GM10248 (cell line): ENCODE data around the gene UBA7.

Experiments used
- CTCF ChIA-PET: fragments of 300-600 bp; sonication (Branson Sonifier 250); formaldehyde crosslinking; extraction: SDS; loops from one replicate; lab custom pipeline; 2021; ENCODE audit warnings: antibody characterized with exemption; lab: Yijun Ruan, JAX
- POLR2A ChIA-PET: fragments of 350-650 bp; sonication (Branson Sonifier 250); formaldehyde crosslinking; extraction: SDS; loops from one replicate; lab custom pipeline; 2020; ENCODE audit warnings: antibody characterized with exemption; lab: Yijun Ruan, JAX
- DNase-seq: peaks from one replicate; pipeline ENCODE4 v3.0.0; 2012; ENCODE audit errors: extremely low spot score
- TF ChIP-seq, protein P1 (sequence below): IDR thresholded peaks from 2 replicates; pipeline ENCODE4 v1.5.1; 2012; ENCODE audit warnings: mild to moderate bottlenecking, low read depth; ENCODE audit errors: extremely low read depth, missing control alignments, control extremely low read depth

Gene UBA7

DNA sequence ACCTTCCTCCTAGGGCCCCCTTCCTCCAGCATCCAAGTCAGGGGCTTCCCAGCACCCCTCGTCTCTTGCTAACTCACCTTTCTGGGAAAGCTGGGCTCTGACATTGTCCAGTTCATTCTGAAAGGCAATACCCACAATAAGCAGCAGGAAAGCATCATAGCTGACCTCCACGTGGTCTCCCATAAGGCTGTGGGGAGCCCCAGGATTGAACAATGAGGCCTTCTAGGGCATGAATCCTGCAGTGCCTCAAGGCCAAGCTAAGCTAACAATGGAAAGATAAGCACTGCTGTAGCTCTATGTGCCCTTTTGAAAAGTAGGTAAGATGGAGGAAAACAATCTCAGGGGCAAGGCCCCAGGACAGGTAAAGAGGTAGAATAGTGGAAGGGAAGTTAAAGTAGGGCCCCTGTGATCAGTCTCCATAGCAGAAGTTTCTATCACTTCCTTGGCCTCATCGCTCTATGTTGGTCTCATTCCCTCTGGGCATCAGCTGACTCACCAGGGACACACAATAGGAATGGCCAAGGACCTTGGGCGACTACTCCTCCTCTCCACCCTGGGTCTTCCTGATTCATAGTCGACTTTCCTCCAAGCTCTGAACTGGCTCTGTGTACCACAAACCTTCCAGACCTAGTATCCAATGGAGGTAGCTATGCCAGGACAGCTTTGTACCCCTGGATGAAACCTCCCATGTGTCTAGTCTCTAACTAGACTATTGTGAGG lies 30.9 kb upstream of the UBA7 start:
- ChIA-PET POLR2A (interaction anchor here (0.5 to 0.6 kb wide), 2 partner anchors 86 to 390 kb away, joined by 3 to 7 read pairs; no protein-coding TSS in a partner anchor), CTCF (interaction anchor here (1.0 to 29.3 kb wide), 6 partner anchors 9 to 305 kb away, joined by 4 to 558 read pairs (median 5); partner anchors contain the start of genes CDHR4, INKA1 and UBA7)
- TF ChIP-seq, protein P1, sequence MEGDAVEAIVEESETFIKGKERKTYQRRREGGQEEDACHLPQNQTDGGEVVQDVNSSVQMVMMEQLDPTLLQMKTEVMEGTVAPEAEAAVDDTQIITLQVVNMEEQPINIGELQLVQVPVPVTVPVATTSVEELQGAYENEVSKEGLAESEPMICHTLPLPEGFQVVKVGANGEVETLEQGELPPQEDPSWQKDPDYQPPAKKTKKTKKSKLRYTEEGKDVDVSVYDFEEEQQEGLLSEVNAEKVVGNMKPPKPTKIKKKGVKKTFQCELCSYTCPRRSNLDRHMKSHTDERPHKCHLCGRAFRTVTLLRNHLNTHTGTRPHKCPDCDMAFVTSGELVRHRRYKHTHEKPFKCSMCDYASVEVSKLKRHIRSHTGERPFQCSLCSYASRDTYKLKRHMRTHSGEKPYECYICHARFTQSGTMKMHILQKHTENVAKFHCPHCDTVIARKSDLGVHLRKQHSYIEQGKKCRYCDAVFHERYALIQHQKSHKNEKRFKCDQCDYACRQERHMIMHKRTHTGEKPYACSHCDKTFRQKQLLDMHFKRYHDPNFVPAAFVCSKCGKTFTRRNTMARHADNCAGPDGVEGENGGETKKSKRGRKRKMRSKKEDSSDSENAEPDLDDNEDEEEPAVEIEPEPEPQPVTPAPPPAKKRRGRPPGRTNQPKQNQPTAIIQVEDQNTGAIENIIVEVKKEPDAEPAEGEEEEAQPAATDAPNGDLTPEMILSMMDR, result no peak
- DNase-seq, result no peak

DNA sequence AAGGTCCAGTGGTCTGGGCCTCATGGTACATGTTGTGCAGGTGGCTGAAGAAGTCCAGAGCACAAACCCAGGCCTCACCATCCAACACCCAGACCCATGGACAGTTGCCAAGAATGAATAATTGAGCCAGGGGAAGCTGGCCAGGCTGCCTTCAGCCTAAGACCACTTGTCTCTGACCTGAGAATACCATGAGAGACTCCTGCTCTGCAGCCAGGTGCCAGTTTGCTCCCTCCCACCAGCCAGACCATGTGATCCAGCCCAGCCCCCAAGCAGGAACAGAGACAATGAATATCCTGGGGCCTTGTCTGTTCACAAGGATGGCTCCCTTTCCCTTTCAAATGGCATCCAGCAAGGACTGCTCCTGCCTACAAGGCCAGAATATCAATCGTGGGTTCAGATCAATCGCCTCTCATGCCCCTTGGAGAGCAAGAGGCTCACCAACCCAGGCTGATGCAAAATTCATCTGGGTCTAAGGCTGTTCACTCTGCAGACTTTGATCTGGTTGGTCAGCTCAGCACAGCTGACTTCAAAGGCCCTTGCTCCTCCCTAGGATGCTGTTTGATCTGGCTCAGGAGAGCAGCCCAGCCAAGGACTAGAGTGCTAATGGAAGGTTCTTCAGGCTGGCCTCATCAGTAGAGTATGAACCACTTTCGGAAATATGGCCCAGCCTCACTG lies 29.2 kb upstream of the UBA7 start:
- no peak for DNase-seq
- TF ChIP-seq, protein P1, result no peak
- CTCF ChIA-PET, result interaction anchor here (0.6 to 29.3 kb wide), 6 partner anchors 13 to 304 kb away, joined by 3 to 558 read pairs (median 6); partner anchors contain the start of genes CDHR4, INKA1, TRAIP and UBA7
- POLR2A ChIA-PET, result no interaction called here

DNA sequence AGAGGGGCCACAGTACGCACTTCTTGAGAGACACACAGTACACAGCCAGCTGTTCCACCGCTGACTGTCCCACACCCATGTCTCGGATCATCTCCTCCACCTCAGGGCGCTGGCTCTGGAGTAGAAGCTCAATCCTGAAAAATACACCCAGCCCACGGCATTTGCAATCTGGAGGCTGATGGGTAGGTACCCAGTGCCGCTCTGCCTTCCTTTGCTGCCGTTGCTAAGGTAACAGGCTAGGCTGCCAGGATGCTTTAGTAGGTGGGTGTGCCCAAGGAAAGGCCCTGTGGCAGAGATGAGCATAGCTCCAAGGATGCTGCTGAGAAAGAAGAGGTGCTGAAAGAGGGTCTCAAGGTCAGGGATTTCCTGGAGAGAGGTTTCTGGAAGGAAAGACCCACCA lies 28.1 kb upstream of the UBA7 start:
- POLR2A ChIA-PET, result no interaction called here
- TF ChIP-seq, protein P1, result no peak
- DNase-seq, result no peak
- CTCF ChIA-PET, result interaction anchor here (0.7 to 29.3 kb wide), 11 partner anchors 8 to 303 kb away, joined by 3 to 558 read pairs (median 5); partner anchors contain the start of genes AMIGO3, CDHR4, INKA1 and UBA7

DNA sequence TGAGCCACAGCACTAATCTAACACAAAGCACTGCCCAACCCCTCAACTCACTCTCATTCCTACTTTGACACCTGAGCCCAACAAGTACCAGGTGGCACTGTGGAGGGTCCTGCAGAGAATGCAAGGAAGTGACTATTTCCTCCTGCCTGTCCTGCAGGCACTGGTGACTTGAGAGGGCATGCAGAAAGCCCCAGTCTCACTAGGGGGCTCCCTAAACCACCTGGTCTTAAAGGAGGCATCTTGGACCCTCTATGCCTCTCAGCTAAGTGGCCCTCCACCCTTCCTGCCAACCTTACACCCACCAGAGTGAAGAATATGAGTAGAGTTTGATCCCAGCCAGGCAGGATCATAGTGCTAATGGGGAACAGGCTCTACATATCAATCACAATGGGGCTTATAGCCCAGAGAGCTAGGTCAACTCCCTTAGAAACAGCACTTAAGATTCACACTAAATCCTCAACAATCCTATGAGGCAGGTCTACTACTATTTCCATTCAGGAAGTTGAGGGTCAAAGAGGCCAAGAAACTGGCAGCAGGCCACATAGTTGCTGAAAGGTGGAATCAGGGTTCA lies 27.5 kb upstream of the UBA7 start:
- POLR2A ChIA-PET, result no interaction called here

GRCh38 chr3:49840388-49840787 lies 26.6 kb upstream of the UBA7 start:
- ChIA-PET CTCF (interaction anchor here (0.6 to 29.3 kb wide), 9 partner anchors 9 to 301 kb away, joined by 3 to 558 read pairs (median 7); partner anchors contain the start of genes CDHR4, INKA1, TRAIP and UBA7), POLR2A (interaction anchor here (0.5 to 0.6 kb wide), 3 partner anchors 66 to 441 kb away, joined by 3 to 5 read pairs (median 4); no protein-coding TSS in a partner anchor)
- no peak for DNase-seq
- TF ChIP-seq, protein P1, result no peak

More for the DNA sequence above, 27.5 kb upstream of the UBA7 start:
- no peak for DNase-seq
- TF ChIP-seq, protein P1, result peak; percentile 47
- CTCF ChIA-PET, result interaction anchor here (0.7 to 29.3 kb wide), 13 partner anchors 10 to 302 kb away, joined by 3 to 558 read pairs (median 5); partner anchors contain the start of genes AMIGO3, CDHR4, INKA1 and TRAIP
